Coronary artery (tissue), 2 donors: ENCODE results near the gene IQGAP2.

Experiments
- DNase-seq: peaks from one replicate; pipeline ENCODE4 v3.0.0-alpha.2; 2017; ENCODE audit warnings: low spot score
- H3K27ac ChIP-seq, 2 donors: fragments of 200-600 bp; sonication (generic); one replicate each; pipeline ENCODE4 v1.5.1; 2016 to 2019
- H3K4me3 ChIP-seq: fragments of 200-600 bp; sonication (generic); 2 replicates; pipeline ENCODE4 v1.5.1; 2016; ENCODE audit warnings: mild to moderate bottlenecking, moderate library complexity
- CTCF ChIP-seq: fragments of 200-600 bp; sonication (generic); IDR thresholded peaks from one replicate; pipeline ENCODE4 v1.5.1; 2019; ENCODE audit warnings: antibody characterized with exemption

The IQGAP2 gene

GRCh38 chr5:76439929-76440328, 36.8 kb downstream of the IQGAP2 start:
- no peak overlapping the region for H3K27ac ChIP-seq
- TF ChIP-seq CTCF: no peak
- no peak for DNase-seq
- no peak overlapping the region for H3K4me3 ChIP-seq

- no peak for DNase-seq
- Histone ChIP-seq H3K4me3 (no peak overlapping the region), H3K27ac (no peak overlapping the region)
- TF ChIP-seq CTCF: no peak
Measured at GRCh38 chr5:76441101-76441500, 38.0 kb downstream of the IQGAP2 start.

- DNase-seq: no peak
- H3K27ac ChIP-seq: no peak overlapping the region
- TF ChIP-seq CTCF: no peak
- no peak overlapping the region for H3K4me3 ChIP-seq
Measured at GRCh38 chr5:76441890-76442673, 39.0 kb downstream of the IQGAP2 start.

- DNase-seq: no peak
- no peak for TF ChIP-seq CTCF
- Histone ChIP-seq H3K27ac (no peak overlapping the region), H3K4me3 (no peak overlapping the region)
Measured at GRCh38 chr5:76443066-76443800, 40.1 kb downstream of the IQGAP2 start.

- H3K27ac ChIP-seq: no peak overlapping the region
- no peak for TF ChIP-seq CTCF
- no peak for DNase-seq
- no peak overlapping the region for H3K4me3 ChIP-seq
Measured at GRCh38 chr5:76445063-76445462, 42.0 kb downstream of the IQGAP2 start.

- DNase-seq: no peak
- Histone ChIP-seq H3K4me3 (no peak overlapping the region), H3K27ac (no peak overlapping the region)
- TF ChIP-seq CTCF: no peak
Measured at GRCh38 chr5:76445830-76446229, 42.7 kb downstream of the IQGAP2 start.

GRCh38 chr5:76446776-76447175, 43.7 kb downstream of the IQGAP2 start:
- no peak for TF ChIP-seq CTCF
- no peak overlapping the region for H3K27ac ChIP-seq
- no peak overlapping the region for H3K4me3 ChIP-seq
- no peak for DNase-seq
